Measurements from ENCODE around the gene DIO3. TPM values are rescaled to one million over a fixed set of nuclear protein-coding genes. Genes with fewer than 3 reads are reported as not detected.

DIO3 gene
- total and polyA plus RNA-seq, 8 donors, result 0.29 to 3.4 (median 1.5) TPM; not detected in 2

GRCh38 chr14:101581806-101582205 lies 20.5 kb downstream of the DIO3 start:
- H3K4me1 ChIP-seq, result no peaks in the 10 kb centered on the region
- peaks cover 0 to 46% (median 3%) of the 10 kb centered on the region in 3 donors for H3K27me3 ChIP-seq
- H3K4me3 ChIP-seq, result no peak overlapping the region
- WGBS, 5 donors, result 78 to 85% (median 83%) methylated on average over 5 to 9 of the region's 9 CpGs
- DNase-seq, result no peak
- no peaks in the 10 kb centered on the region for H3K9me3 ChIP-seq
- no peak overlapping the region for H3K27ac ChIP-seq
- intact Hi-C loops (cut with DNase I; ENCODE audit: low total_unique reads), result no loop called here
- H3K36me3 ChIP-seq, result no peaks in the 10 kb centered on the region
- TF ChIP-seq EP300 (IDR thresholded peaks at IDR 0.05) (no peak), CTCF (IDR thresholded peaks at IDR 0.05) (no peak), POLR2AphosphoS5 (IDR thresholded peaks at IDR 0.05) (no peak), POLR2A (IDR thresholded peaks at IDR 0.05) (no peak)

GRCh38 chr14:101582294-101582693 lies 21.0 kb downstream of the DIO3 start:
- no peaks in the 10 kb centered on the region for H3K4me1 ChIP-seq
- H3K4me3 ChIP-seq, result no peak overlapping the region
- intact Hi-C loops (cut with DNase I; ENCODE audit: low total_unique reads), result no loop called here
- 70 to 86% (median 81%) methylated on average over 5 of the region's 5 CpGs for WGBS, 5 donors
- H3K27me3 ChIP-seq, result peaks cover 0 to 48% (median 3%) of the 10 kb centered on the region in 3 donors
- H3K9me3 ChIP-seq, result no peaks in the 10 kb centered on the region
- H3K27ac ChIP-seq, result no peak overlapping the region
- no peak for TF ChIP-seq POLR2A (IDR thresholded peaks at IDR 0.05)
- TF ChIP-seq POLR2AphosphoS5 (IDR thresholded peaks at IDR 0.05), result no peak
- no peak for TF ChIP-seq CTCF (IDR thresholded peaks at IDR 0.05)
- no peak for TF ChIP-seq EP300 (IDR thresholded peaks at IDR 0.05)
- no peak for DNase-seq
- H3K36me3 ChIP-seq, result no peaks in the 10 kb centered on the region

GRCh38 chr14:101583006-101583714 lies 21.9 kb downstream of the DIO3 start:
- H3K9me3 ChIP-seq, result no peaks in the 10 kb centered on the region
- intact Hi-C loops (cut with DNase I; ENCODE audit: low total_unique reads), result no loop called here
- H3K4me3 ChIP-seq, result no peak overlapping the region
- H3K36me3 ChIP-seq, result no peaks in the 10 kb centered on the region
- DNase-seq, result no peak
- TF ChIP-seq POLR2AphosphoS5 (IDR thresholded peaks at IDR 0.05) (no peak), EP300 (IDR thresholded peaks at IDR 0.05) (no peak), POLR2A (IDR thresholded peaks at IDR 0.05) (no peak), CTCF (IDR thresholded peaks at IDR 0.05) (no peak)
- H3K4me1 ChIP-seq, result no peaks in the 10 kb centered on the region
- H3K27ac ChIP-seq, result no peak overlapping the region
- 87 to 89% (median 88%) methylated on average over 17 to 18 of the region's 18 CpGs for WGBS, 5 donors
- H3K27me3 ChIP-seq, result peaks cover 0 to 48% (median 3%) of the 10 kb centered on the region in 3 donors

- WGBS, 5 donors, result 83 to 87% (median 84%) methylated on average over 6 to 7 of the region's 7 CpGs
- intact Hi-C loops (cut with DNase I; ENCODE audit: low total_unique reads), result no loop called here
Observed at GRCh38 chr14:101583715-101584054, 22.4 kb downstream of the DIO3 start.

More at GRCh38 chr14:101583715-101584054, 22.4 kb downstream of the DIO3 start:
- peaks cover 0 to 48% (median 3%) of the 10 kb centered on the region in 3 donors for H3K27me3 ChIP-seq
- H3K4me3 ChIP-seq, result no peak overlapping the region
- no peak overlapping the region for H3K27ac ChIP-seq
- H3K36me3 ChIP-seq, result no peaks in the 10 kb centered on the region
- H3K9me3 ChIP-seq, result no peaks in the 10 kb centered on the region
- TF ChIP-seq POLR2A (IDR thresholded peaks at IDR 0.05) (no peak), EP300 (IDR thresholded peaks at IDR 0.05) (no peak), POLR2AphosphoS5 (IDR thresholded peaks at IDR 0.05) (no peak), CTCF (IDR thresholded peaks at IDR 0.05) (no peak)
- DNase-seq, result no peak
- no peaks in the 10 kb centered on the region for H3K4me1 ChIP-seq
